Panc1 (cell line): ENCODE data around the gene SNRNP48. TPM values are rescaled to one million over a fixed set of nuclear protein-coding genes. Genes with fewer than 3 reads are reported as not detected.

ENCODE experiments used
- ATAC-seq: fragments of 200-7000 bp; cut with Tn5 transposase; 2 replicates; pipeline ENCODE4 v1.9.1; 2020; ENCODE audit warnings: mild to moderate bottlenecking, moderate library complexity
- BruUV-seq: library from RNA; stranded (reverse); fragments of 400-500 nt; replicated peaks from 2 replicates; lab custom pipeline; 2021; lab: Mats Ljungman, UMichigan
- CTCF ChIA-PET: fragments of 300-600 bp; sonication (Branson Sonifier 250); formaldehyde crosslinking; loops from one replicate; lab custom pipeline; 2022; ENCODE audit warnings: antibody characterized with exemption; lab: Charles Lee
- POLR2A ChIA-PET: fragments of 300-600 bp; sonication (Branson Sonifier 250); formaldehyde crosslinking; loops from one replicate; lab custom pipeline; 2022; ENCODE audit warnings: antibody characterized with exemption; lab: Charles Lee
- DNase-seq: peaks from one replicate; pipeline ENCODE4 v3.0.0-alpha.2; 2010; ENCODE audit warnings: low read depth, low spot score
- H3K27ac ChIP-seq: 2 replicates; pipeline ENCODE4 v1.5.1; 2011; ENCODE audit warnings: mild to moderate bottlenecking, low read length, inconsistent platforms
- H3K27me3 ChIP-seq: fragments of 200-500 bp; sonication (Bioruptor generic); 2 replicates; pipeline ENCODE4 v1.6.0; 2014; ENCODE audit warnings: low read length, inconsistent platforms; ENCODE audit not compliant: control insufficient read depth, insufficient read depth
- H3K36me3 ChIP-seq: fragments of 200-500 bp; sonication (Bioruptor generic); 2 replicates; pipeline ENCODE4 v1.5.1; 2014; ENCODE audit warnings: inconsistent platforms, mild to moderate bottlenecking, low read length, moderate library complexity; ENCODE audit not compliant: control insufficient read depth, insufficient read depth
- H3K4me1 ChIP-seq: 2 replicates; pipeline ENCODE4 v1.5.1; 2011; ENCODE audit warnings: inconsistent platforms, mild to moderate bottlenecking, low read length, moderate library complexity; ENCODE audit not compliant: control insufficient read depth, insufficient read depth
- H3K4me3 ChIP-seq, 2 experiments: 2 replicates each; pipeline ENCODE4 v1.5.1; 2011 to 2012; ENCODE audit warnings: low read depth in 2 of 2, low read length in 2 of 2, mild to moderate bottlenecking in 2 of 2, inconsistent platforms in 1 of 2, moderate library complexity in 1 of 2
- H3K9me3 ChIP-seq: fragments of 200-500 bp; sonication (Bioruptor generic); 2 replicates; pipeline ENCODE4 v1.5.1; 2014; ENCODE audit warnings: low read depth, mild to moderate bottlenecking, inconsistent platforms, low read length, moderate library complexity; ENCODE audit not compliant: control insufficient read depth, insufficient read depth
- POLR2AphosphoS5 ChIP-seq: IDR thresholded peaks from 2 replicates; pipeline ENCODE4 v1.6.1; 2012; ENCODE audit warnings: mild to moderate bottlenecking, low read depth, low read length, moderate library complexity
- REST ChIP-seq, 2 experiments: IDR thresholded peaks; 2 replicates each; pipeline ENCODE4 v1.6.1; 2011 to 2012; ENCODE audit warnings: low read depth in 2 of 2, control low read depth in 1 of 2, low read length in 1 of 2, mild to moderate bottlenecking in 1 of 2, moderate library complexity in 1 of 2; ENCODE audit not compliant: insufficient read depth in 1 of 2
- SIN3A ChIP-seq: IDR thresholded peaks from 2 replicates; pipeline ENCODE4 v1.6.1; 2012; ENCODE audit warnings: low read depth, mild to moderate bottlenecking, low read length, moderate library complexity, borderline replicate concordance; ENCODE audit not compliant: insufficient read depth
- TCF7L2 ChIP-seq: IDR thresholded peaks from 2 replicates; pipeline ENCODE4 v1.6.1; 2011; ENCODE audit warnings: mild to moderate bottlenecking, low read depth, low read length, inconsistent platforms
- in situ Hi-C: cut with HindIII; loops from 2 replicates; pipeline ENCODE4 v1.10.0; 2016; ENCODE audit warnings: low sequenced_read_pairs, low pct_unique_long_range_greater_than_20kb
- intact Hi-C: fragments of 100-400 bp; cut with micrococcal nuclease; formaldehyde crosslinking; loops from one replicate; pipeline ENCODE4 v1.10.0; 2022; ENCODE audit not compliant: unreplicated experiment
- total RNA-seq: library from RNA; stranded (reverse); gene quantifications from one replicate; pipeline ENCODE4 v1.2.1, GENCODE V29; 2021; ENCODE audit not compliant: unreplicated experiment
- TF ChIP-seq, protein P1 (sequence below): fragments of 450-650 bp; IDR thresholded peaks from 2 replicates; pipeline ENCODE4 v1.5.1; 2017; ENCODE audit warnings: mild to moderate bottlenecking

The SNRNP48 gene
- total RNA-seq, 1 experiment from 2014 or later: 10.7 TPM

DNA sequence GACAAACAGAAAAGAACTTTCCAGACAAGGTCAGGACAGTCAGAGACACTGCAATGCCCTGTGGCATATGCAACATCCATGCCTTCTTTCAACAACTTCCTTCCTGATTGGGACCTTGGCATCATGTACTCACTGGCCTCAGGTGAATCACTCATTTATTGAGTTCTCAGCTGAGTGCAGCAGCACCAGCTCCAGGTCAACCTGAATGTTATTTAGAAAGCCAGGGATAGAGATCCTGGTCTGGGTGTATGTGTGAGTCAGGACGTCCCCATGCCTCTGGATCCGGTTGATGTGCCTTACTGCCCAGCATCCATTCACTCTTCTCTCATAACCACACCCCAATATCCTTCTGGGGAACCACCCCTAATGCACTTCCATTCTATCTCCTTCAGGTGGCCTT is 54.4 kb downstream of the SNRNP48 start:
- CTCF ChIA-PET: no interaction called here
- Histone ChIP-seq H3K27me3 (no peaks in the 10 kb centered on the region), H3K36me3 (no peaks in the 10 kb centered on the region), H3K4me3 (no peak overlapping the region), H3K9me3 (no peaks in the 10 kb centered on the region; the same call in 1 of the 2 replicates), H3K27ac (no peak overlapping the region), H3K4me1 (no peaks in the 10 kb centered on the region)
- in situ Hi-C loops (no loop called here), intact Hi-C loops (no loop called here)
- no TSS peak for BruUV-seq
- POLR2A ChIA-PET: no interaction called here
- ATAC-seq (no peak), DNase-seq (no peak)
- no peak for TF ChIP-seq REST (IDR thresholded peaks at IDR 0.05; ENCODE audit: insufficient read depth in 1 of 2, low read depth in 2 of 2, low read length in 1 of 2)
- TF ChIP-seq TCF7L2: no peak
- TF ChIP-seq, protein P1, sequence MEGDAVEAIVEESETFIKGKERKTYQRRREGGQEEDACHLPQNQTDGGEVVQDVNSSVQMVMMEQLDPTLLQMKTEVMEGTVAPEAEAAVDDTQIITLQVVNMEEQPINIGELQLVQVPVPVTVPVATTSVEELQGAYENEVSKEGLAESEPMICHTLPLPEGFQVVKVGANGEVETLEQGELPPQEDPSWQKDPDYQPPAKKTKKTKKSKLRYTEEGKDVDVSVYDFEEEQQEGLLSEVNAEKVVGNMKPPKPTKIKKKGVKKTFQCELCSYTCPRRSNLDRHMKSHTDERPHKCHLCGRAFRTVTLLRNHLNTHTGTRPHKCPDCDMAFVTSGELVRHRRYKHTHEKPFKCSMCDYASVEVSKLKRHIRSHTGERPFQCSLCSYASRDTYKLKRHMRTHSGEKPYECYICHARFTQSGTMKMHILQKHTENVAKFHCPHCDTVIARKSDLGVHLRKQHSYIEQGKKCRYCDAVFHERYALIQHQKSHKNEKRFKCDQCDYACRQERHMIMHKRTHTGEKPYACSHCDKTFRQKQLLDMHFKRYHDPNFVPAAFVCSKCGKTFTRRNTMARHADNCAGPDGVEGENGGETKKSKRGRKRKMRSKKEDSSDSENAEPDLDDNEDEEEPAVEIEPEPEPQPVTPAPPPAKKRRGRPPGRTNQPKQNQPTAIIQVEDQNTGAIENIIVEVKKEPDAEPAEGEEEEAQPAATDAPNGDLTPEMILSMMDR: no peak
- TF ChIP-seq SIN3A: no peak
- TF ChIP-seq POLR2AphosphoS5: no peak

- no peaks in the 10 kb centered on the region for H3K27me3 ChIP-seq
- CTCF ChIA-PET: no interaction called here
- intact Hi-C loops: no loop called here
- in situ Hi-C loops: no loop called here
- H3K4me1 ChIP-seq: no peaks in the 10 kb centered on the region
- ATAC-seq: no peak
- no peak overlapping the region for H3K4me3 ChIP-seq
- H3K27ac ChIP-seq: no peak overlapping the region
- BruUV-seq: no TSS peak
- TF ChIP-seq, protein P1: no peak
- no peak for TF ChIP-seq SIN3A
- no peak for TF ChIP-seq TCF7L2
- no peak for TF ChIP-seq POLR2AphosphoS5
- TF ChIP-seq REST (IDR thresholded peaks at IDR 0.05; ENCODE audit: insufficient read depth in 1 of 2, low read depth in 2 of 2, low read length in 1 of 2): no peak
- H3K36me3 ChIP-seq: no peaks in the 10 kb centered on the region
- no peaks in the 10 kb centered on the region for H3K9me3 ChIP-seq
- DNase-seq: no peak
- POLR2A ChIA-PET: no interaction called here
Observed at GRCh38 chr6:7646394-7646793, 56.4 kb downstream of the SNRNP48 start.
